ENCODE measurements around the gene PHF14.
A peak's percentile ranks its signal among the peaks of the same experiment; 100 is the strongest.

Gene PHF14

GRCh38 chr7:11026452-11027359, 53.0 kb downstream of the PHF14 start:
- no peak for DNase-seq
- TF ChIP-seq GATA1 (IDR thresholded peaks at IDR 0.05; ENCODE audit: low read depth, low read length) = no peak
- no peak for TF ChIP-seq POLR2A (IDR thresholded peaks at IDR 0.05; ENCODE audit: low read length)

- TF ChIP-seq POLR2A (IDR thresholded peaks at IDR 0.05; ENCODE audit: low read length) = no peak
- TF ChIP-seq GATA1 (IDR thresholded peaks at IDR 0.05; ENCODE audit: low read depth, low read length) = no peak
- DNase-seq = no peak
Observed at GRCh38 chr7:11035661-11036060, 62.0 kb downstream of the PHF14 start.

GRCh38 chr7:11039974-11040373, 66.3 kb downstream of the PHF14 start:
- no peak for DNase-seq
- TF ChIP-seq GATA1 (IDR thresholded peaks at IDR 0.05; ENCODE audit: low read depth, low read length) (no peak), POLR2A (IDR thresholded peaks at IDR 0.05; ENCODE audit: low read length) (no peak)

- TF ChIP-seq POLR2A (IDR thresholded peaks at IDR 0.05; ENCODE audit: low read length) (no peak), GATA1 (IDR thresholded peaks at IDR 0.05; ENCODE audit: low read depth, low read length) (no peak)
- no peak for DNase-seq
Observed at GRCh38 chr7:11054033-11054432, 80.4 kb downstream of the PHF14 start.

GRCh38 chr7:11060893-11061292, 87.2 kb downstream of the PHF14 start:
- no peak for DNase-seq

DNA sequence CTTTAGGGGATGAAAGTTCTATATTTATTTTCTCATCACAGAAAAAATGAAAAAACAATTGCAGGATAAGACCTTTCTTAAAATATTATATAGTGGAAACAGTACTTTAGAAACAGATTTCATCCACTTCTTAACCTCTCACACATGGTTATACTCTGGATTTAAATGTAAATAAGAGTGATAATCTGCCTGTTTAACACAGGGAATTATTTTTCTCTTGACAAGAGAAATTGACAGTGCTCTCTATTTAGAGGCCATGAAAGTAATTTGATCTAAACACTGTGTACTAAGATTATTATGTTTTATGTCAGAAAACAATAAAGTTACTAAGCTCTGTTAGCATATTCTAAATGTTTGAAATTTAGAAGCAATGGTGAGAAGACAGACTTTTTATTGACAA, 88.4 kb downstream of the PHF14 start:
- no peak for TF ChIP-seq POLR2A (IDR thresholded peaks at IDR 0.05; ENCODE audit: low read length)
- no peak for TF ChIP-seq GATA1 (IDR thresholded peaks at IDR 0.05; ENCODE audit: low read depth, low read length)
- DNase-seq = no peak

More at GRCh38 chr7:11060893-11061292, 87.2 kb downstream of the PHF14 start:
- TF ChIP-seq POLR2A (IDR thresholded peaks at IDR 0.05; ENCODE audit: low read length) = no peak
- TF ChIP-seq GATA1 (IDR thresholded peaks at IDR 0.05; ENCODE audit: low read depth, low read length) = no peak

- TF ChIP-seq GATA1 (IDR thresholded peaks at IDR 0.05; ENCODE audit: low read depth, low read length) = no peak
- TF ChIP-seq POLR2A (IDR thresholded peaks at IDR 0.05; ENCODE audit: low read length) = no peak
Observed at GRCh38 chr7:11069591-11069990, 95.9 kb downstream of the PHF14 start.

GRCh38 chr7:11077816-11078215, 104.1 kb downstream of the PHF14 start:
- DNase-seq = no peak

More at GRCh38 chr7:11069591-11069990, 95.9 kb downstream of the PHF14 start:
- no peak for DNase-seq

DNA sequence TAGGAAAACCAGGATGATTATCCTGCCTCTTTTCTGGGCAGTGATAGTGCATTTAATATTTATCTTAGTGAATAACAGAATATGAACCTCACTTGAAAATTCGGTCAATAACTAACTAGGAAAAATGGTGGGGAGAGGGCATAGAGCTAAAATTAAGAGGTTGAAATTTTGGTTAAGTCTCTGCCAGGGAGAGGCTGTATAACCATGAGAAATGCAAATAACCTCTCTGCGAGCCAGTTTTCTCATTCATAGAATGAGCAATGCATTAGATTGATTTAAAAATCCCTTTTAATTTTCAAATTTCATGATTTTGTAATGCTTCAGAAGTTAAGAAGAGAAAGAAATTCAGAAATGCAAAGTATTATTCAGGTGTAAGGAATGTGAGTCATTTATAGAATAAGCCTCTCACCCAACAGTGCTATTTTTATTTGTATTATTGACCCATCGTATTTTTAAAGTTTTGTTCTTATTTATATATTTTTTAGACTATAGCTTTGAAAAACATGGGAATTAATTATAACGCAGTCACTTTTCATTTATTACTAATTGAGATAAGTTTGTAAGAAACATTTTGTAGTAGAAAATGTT, 104.7 kb downstream of the PHF14 start:
- TF ChIP-seq POLR2A (IDR thresholded peaks at IDR 0.05; ENCODE audit: low read length) (no peak), GATA1 (IDR thresholded peaks at IDR 0.05; ENCODE audit: low read depth, low read length) (no peak)
- no peak for DNase-seq

More at GRCh38 chr7:11077816-11078215, 104.1 kb downstream of the PHF14 start:
- no peak for TF ChIP-seq GATA1 (IDR thresholded peaks at IDR 0.05; ENCODE audit: low read depth, low read length)
- no peak for TF ChIP-seq POLR2A (IDR thresholded peaks at IDR 0.05; ENCODE audit: low read length)

DNA sequence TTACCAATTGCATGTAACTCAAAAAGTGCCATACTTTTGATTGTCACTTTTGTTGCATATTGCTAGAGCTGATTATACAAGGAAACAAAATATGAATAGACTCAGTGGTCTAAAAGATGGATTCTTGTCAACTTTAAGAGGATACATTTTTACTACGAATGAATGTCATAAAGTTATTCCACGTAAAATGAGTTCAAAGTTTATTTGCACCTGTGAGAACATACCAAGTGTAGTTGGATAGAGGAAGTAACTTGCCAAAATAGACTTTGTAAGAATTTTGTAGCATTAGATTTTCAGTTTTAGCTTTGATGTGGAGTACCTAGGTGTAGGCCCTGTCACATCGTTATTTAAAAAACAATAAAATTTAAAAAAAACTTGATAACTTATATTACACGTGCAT, 106.2 kb downstream of the PHF14 start:
- TF ChIP-seq GATA1 (IDR thresholded peaks at IDR 0.05; ENCODE audit: low read depth, low read length) = no peak
- TF ChIP-seq POLR2A (IDR thresholded peaks at IDR 0.05; ENCODE audit: low read length) = no peak
- DNase-seq = no peak

DNA sequence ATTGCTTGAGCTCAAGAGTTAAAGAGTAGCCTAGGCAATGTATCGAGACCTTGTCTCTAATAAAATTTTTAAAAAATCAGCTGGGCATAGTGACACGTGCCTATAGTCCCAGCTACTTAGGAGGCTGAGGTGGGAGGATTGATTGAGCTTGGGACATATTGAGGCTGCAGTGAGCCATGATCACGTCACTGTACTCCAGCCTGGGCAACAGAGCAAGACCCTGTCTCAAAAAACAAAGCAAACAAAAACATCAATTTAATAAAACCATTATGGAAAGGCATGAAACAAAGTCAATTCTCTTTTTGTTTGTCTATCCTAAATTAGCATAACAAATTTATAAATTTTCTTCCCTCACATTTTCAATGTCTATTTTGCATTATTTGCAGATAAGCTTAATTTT, 108.4 kb downstream of the PHF14 start:
- TF ChIP-seq GATA1 (IDR thresholded peaks at IDR 0.05; ENCODE audit: low read depth, low read length) (no peak), POLR2A (IDR thresholded peaks at IDR 0.05; ENCODE audit: low read length) (no peak)
- DNase-seq = no peak

- peak; percentile 9 to 14 for DNase-seq
- TF ChIP-seq POLR2A (IDR thresholded peaks at IDR 0.05; ENCODE audit: low read length) (no peak), GATA1 (IDR thresholded peaks at IDR 0.05; ENCODE audit: low read depth, low read length) (no peak)
Observed at GRCh38 chr7:11082552-11083213, 109.0 kb downstream of the PHF14 start.

- TF ChIP-seq POLR2A (IDR thresholded peaks at IDR 0.05; ENCODE audit: low read length) (no peak), GATA1 (IDR thresholded peaks at IDR 0.05; ENCODE audit: low read depth, low read length) (no peak)
- DNase-seq = no peak
Observed at GRCh38 chr7:11083214-11083568, 109.5 kb downstream of the PHF14 start.

GRCh38 chr7:11104578-11104977, 130.9 kb downstream of the PHF14 start:
- TF ChIP-seq GATA1 (IDR thresholded peaks at IDR 0.05; ENCODE audit: low read depth, low read length) (no peak), POLR2A (IDR thresholded peaks at IDR 0.05; ENCODE audit: low read length) (no peak)
- no peak for DNase-seq
